Amniotic stem cell (primary cell): ENCODE measurements around the gene MRPL51.

Experiments used
- DNase-seq: peaks from one replicate; lab custom pipeline; 2025; lab: John Stamatoyannopoulos, UW

MRPL51 gene

DNA sequence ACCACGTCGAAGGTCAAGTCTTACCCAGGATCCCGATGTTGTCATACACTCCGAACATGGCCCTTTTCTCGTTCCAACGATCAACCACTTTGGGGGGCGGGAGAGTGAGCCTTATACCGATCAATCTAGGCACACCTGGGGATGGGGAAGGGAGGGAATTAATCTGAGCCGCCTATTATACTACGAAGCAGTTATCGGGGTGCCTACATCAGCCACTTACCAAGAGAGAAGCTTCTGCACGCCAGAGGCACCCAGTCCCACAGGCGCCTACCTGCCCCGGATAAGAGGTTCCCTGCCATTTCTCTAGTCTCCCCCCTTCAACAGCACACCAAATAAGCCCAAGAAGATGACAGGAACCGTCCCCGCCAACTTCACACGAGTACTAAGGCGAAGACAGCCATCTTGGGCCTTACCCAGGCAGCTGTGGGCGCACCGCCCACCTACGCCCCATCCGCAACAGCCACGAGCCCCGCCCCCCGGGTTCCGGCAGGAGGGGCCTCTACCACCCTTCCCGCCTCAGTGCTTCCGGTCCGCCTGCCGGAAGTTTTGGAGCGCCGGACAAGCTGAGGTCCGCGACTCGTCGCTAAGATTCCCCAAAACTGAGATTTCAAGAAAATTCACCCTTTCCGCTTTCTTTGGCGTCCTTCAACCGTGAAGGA, at the start of gene MRPL51:
Gene MRPL51, minus strand, starts transcription at position 425 of the 659 bp plus-strand sequence. Its CDS starts 126 bp downstream, at position 299.
- DNase-seq: peak; percentile 96

DNA sequence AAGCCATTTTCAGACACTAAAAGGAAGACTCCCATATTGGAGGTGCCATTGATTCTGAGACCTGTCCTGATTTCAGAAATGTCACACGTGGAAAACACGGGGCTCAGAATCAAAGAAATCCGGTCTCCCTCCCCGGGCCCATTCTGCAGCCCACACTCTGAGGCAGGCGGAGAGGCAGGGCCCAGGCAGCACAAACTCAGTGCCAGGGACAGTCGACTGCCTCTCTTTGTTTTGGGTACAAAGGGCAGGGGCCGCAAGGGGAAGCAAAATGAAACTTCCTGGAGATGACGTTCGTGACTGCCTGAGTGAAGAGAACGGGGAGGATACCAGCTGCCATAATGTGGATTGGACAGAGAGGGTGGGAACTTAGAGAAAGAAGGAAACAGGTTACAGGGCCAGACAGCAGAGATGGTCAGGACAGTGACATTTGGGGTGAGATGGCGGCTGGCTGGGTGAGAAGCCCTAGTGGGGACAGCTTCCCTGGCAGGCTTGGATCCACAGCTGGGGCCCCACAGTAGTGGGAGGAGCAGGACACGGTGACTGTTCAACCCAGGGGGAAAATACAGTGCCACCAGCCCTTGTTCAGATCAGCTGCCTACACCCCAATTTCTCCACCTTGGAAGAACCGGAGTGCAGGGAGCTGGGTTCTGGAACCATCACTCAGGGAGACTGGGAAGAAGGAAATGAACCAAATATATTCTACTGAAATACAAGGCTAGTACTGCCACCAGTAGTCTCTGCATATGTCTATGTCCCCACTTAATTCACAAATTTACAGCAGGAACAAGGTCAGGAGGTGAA, 49.3 kb upstream of the MRPL51 start:
- no peak for DNase-seq

DNA sequence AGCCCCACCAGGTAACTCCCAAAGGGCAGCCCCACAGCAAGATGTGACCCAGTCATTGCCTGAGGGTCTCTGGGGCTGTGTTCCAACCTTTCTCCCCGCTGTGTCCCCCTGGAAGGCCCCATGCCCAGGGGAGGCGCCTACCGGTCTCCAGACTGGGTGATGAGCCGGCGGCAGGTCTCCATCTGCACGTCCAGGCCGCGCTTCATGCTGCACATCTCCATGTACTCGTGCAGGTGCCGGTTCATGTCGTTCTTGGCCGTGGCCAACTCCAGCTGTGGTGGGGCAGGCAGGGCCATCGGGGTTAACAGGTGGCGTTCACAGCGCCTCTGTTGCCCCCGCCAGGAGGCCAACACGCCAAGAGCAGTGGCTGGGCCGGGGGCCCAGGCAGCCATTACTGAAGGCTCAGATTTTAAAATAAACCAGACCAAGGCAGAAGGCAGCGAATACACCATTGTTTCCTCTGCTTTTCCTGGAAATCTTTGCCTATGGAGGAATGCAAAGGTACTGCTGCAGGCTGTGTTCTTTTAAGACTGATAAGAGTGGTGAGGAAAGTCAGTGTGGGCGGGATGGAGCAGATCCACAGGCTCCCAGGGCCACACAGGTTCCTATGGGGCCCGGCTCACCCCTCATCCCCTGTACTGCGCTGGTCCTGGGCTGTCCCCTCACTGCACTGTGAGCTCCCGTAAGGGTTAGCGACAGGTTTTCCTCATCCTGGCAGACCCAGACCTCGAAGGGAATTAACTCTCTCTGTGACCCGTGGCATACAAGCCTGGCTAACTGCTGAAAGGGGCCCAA, 48.5 kb upstream of the MRPL51 start:
- DNase-seq: no peak

DNA sequence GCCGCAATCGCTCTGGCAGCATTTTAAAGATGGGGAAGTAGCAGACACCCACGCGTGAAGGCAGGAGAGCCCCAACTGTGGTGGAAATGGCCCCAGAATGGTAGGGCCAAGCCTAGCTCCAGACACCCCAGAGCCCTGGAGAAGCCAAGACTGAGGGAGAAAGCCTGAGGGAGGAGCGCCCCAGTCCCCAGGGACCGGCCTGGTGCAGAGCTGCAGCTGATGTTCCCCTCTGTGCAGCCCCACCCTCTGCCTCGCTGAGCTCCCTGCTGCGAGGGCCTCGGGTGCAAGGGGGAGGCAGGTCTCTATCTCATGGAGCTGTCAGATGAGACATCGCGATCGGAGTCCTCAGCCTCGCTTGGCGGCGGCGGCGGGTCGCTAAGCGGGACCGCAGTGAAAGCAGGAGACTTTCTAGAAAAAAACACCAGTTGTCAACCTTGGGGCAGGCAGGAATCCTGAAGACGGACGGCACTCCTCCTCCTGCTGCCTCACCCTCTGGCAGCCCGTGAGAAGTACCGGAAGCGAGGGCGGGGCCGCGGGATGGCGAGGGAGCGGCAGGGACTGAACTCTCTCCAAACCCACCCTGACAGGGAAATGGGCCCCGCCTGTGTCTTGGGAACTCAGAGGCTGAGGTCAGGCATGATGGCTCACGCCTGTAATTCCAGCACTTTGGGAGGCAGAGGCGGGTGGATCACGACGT, 47.3 kb upstream of the MRPL51 start:
- peak; percentile 89 for DNase-seq

DNA sequence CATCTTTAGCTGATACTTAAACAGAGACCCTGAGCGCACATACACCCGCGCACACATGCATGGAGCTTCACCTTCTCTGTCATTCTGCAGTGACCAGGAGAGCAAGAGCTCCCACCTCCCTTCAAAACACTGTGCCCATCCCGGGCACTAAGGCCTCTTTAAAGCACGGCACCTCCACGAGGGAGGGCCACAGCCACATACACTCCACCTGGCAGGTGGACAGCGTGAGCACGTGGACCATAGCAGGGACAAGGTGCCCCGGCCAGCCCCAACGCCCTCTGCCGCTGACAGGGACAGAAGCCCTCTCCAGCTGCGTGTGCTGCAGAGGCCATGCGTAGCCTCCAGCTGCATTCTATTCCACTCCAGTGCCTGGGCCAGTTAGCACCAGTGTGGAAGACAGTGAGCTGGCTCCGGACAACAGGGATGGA, 46.7 kb upstream of the MRPL51 start:
- DNase-seq: no peak

DNA sequence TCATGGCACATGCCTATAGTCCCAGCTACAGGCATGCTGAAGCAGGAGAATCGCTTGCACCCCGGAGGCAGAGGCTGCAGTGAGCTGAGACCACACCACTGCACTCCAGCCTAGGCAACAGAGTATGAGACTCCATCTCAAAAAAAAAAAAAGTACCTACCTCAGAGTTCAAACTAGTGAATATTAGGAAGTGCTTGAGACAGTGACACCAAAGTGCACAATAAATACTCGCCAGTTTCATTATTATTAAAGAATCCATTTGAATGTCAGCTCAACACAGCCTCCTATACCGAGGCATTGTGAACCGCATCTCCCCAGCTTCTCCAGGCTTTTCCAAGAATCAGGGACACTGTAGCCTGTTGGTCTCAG, 46.2 kb upstream of the MRPL51 start:
- no peak for DNase-seq

DNA sequence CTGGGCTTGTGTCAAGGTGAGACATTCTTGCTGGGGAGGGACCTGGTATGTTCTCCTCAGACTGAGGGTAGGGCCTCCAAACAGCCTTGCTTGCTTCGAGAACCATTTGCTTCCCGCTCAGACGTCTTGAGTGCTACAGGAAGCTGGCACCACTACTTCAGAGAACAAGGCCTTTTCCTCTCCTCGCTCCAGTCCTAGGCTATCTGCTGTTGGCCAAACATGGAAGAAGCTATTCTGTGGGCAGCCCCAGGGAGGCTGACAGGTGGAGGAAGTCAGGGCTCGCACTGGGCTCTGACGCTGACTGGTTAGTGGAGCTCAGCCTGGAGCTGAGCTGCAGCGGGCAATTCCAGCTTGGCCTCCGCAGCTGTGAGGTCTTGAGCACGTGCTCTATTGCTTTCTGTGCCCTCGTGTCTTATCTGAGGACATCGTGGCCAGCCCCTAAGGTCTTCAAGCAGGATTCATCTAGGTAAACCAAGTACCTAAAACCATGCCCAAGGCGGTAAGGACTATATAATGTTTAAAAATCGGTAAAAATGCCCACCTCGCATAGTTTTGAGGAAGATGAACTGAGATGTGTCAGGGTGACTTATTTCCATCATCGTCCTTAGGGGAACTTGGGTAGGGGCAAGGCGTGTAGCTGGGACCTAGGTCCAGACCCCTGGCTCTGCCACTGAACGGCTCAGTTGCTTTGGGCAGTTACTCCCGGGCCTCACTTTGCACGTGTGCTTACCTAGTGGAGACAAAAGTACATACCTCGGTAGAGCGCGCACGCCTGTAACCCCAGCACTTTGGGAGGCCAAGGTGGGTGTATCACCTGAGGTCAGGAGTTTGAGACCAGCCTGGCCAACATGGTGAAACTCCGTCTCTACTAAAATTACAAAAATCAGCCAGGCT, 45.6 kb upstream of the MRPL51 start:
- DNase-seq: no peak

DNA sequence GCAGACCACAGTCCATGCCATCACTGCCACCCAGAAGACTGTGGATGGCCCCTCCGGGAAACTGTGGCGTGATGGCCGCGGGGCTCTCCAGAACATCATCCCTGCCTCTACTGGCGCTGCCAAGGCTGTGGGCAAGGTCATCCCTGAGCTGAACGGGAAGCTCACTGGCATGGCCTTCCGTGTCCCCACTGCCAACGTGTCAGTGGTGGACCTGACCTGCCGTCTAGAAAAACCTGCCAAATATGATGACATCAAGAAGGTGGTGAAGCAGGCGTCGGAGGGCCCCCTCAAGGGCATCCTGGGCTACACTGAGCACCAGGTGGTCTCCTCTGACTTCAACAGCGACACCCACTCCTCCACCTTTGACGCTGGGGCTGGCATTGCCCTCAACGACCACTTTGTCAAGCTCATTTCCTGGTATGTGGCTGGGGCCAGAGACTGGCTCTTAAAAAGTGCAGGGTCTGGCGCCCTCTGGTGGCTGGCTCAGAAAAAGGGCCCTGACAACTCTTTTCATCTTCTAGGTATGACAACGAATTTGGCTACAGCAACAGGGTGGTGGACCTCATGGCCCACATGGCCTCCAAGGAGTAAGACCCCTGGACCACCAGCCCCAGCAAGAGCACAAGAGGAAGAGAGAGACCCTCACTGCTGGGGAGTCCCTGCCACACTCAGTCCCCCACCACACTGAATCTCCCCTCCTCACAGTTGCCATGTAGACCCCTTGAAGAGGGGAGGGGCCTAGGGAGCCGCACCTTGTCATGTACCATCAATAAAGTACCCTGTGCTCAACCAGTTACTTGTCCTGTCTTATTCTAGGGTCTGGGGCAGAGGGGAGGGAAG, 44.7 kb upstream of the MRPL51 start:
- DNase-seq: peak; percentile 47

DNA sequence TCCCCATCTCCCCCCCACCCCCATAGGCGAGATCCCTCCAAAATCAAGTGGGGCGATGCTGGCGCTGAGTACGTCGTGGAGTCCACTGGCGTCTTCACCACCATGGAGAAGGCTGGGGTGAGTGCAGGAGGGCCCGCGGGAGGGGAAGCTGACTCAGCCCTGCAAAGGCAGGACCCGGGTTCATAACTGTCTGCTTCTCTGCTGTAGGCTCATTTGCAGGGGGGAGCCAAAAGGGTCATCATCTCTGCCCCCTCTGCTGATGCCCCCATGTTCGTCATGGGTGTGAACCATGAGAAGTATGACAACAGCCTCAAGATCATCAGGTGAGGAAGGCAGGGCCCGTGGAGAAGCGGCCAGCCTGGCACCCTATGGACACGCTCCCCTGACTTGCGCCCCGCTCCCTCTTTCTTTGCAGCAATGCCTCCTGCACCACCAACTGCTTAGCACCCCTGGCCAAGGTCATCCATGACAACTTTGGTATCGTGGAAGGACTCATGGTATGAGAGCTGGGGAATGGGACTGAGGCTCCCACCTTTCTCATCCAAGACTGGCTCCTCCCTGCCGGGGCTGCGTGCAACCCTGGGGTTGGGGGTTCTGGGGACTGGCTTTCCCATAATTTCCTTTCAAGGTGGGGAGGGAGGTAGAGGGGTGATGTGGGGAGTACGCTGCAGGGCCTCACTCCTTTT, 44.0 kb upstream of the MRPL51 start:
- no peak for DNase-seq

DNA sequence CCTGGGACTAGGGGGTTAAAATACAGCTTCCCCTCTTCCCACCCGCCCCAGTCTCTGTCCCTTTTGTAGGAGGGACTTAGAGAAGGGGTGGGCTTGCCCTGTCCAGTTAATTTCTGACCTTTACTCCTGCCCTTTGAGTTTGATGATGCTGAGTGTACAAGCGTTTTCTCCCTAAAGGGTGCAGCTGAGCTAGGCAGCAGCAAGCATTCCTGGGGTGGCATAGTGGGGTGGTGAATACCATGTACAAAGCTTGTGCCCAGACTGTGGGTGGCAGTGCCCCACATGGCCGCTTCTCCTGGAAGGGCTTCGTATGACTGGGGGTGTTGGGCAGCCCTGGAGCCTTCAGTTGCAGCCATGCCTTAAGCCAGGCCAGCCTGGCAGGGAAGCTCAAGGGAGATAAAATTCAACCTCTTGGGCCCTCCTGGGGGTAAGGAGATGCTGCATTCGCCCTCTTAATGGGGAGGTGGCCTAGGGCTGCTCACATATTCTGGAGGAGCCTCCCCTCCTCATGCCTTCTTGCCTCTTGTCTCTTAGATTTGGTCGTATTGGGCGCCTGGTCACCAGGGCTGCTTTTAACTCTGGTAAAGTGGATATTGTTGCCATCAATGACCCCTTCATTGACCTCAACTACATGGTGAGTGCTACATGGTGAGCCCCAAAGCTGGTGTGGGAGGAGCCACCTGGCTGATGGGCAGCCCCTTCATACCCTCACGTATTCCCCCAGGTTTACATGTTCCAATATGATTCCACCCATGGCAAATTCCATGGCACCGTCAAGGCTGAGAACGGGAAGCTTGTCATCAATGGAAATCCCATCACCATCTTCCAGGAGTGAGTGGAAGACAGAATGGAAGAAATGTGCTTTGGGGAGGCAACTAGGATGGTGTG, 43.1 kb upstream of the MRPL51 start:
- DNase-seq: no peak

DNA sequence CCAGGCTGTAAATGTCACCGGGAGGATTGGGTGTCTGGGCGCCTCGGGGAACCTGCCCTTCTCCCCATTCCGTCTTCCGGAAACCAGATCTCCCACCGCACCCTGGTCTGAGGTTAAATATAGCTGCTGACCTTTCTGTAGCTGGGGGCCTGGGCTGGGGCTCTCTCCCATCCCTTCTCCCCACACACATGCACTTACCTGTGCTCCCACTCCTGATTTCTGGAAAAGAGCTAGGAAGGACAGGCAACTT, 42.6 kb upstream of the MRPL51 start:
- no peak for DNase-seq

DNA sequence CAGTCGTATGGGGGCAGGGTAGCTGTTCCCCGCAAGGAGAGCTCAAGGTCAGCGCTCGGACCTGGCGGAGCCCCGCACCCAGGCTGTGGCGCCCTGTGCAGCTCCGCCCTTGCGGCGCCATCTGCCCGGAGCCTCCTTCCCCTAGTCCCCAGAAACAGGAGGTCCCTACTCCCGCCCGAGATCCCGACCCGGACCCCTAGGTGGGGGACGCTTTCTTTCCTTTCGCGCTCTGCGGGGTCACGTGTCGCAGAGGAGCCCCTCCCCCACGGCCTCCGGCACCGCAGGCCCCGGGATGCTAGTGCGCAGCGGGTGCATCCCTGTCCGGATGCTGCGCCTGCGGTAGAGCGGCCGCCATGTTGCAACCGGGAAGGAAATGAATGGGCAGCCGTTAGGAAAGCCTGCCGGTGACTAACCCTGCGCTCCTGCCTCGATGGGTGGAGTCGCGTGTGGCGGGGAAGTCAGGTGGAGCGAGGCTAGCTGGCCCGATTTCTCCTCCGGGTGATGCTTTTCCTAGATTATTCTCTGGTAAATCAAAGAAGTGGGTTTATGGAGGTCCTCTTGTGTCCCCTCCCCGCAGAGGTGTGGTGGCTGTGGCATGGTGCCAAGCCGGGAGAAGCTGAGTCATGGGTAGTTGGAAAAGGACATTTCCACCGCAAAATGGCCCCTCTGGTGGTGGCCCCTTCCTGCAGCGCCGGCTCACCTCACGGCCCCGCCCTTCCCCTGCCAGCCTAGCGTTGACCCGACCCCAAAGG, 42.1 kb upstream of the MRPL51 start:
- peak; percentile 30 for DNase-seq

DNA sequence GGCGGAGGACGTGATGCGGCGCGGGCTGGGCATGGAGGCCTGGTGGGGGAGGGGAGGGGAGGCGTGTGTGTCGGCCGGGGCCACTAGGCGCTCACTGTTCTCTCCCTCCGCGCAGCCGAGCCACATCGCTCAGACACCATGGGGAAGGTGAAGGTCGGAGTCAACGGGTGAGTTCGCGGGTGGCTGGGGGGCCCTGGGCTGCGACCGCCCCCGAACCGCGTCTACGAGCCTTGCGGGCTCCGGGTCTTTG, 41.6 kb upstream of the MRPL51 start:
- DNase-seq: no peak

DNA sequence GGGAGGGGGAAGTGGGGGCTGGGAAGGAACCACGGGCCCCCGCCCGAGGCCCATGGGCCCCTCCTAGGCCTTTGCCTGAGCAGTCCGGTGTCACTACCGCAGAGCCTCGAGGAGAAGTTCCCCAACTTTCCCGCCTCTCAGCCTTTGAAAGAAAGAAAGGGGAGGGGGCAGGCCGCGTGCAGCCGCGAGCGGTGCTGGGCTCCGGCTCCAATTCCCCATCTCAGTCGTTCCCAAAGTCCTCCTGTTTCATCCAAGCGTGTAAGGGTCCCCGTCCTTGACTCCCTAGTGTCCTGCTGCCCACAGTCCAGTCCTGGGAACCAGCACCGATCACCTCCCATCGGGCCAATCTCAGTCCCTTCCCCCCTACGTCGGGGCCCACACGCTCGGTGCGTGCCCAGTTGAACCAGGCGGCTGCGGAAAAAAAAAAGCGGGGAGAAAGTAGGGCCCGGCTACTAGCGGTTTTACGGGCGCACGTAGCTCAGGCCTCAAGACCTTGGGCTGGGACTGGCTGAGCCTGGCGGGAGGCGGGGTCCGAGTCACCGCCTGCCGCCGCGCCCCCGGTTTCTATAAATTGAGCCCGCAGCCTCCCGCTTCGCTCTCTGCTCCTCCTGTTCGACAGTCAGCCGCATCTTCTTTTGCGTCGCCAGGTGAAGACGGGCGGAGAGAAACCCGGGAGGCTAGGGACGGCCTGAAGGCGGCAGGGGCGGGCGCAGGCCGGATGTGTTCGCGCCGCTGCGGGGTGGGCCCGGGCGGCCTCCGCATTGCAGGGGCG, 41.0 kb upstream of the MRPL51 start, which contains the start of gene GAPDH:
Gene GAPDH, plus strand, starts transcription at position 595 of the 772 bp plus-strand sequence. CDS start 316 bp downstream, outside the sequence.
- peak; percentile 94 for DNase-seq

DNA sequence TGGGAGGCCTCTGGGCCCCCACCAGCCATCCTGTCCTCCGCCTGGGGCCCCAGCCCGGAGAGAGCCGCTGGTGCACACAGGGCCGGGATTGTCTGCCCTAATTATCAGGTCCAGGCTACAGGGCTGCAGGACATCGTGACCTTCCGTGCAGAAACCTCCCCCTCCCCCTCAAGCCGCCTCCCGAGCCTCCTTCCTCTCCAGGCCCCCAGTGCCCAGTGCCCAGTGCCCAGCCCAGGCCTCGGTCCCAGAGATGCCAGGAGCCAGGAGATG, 40.5 kb upstream of the MRPL51 start:
- peak; percentile 58 for DNase-seq

DNA sequence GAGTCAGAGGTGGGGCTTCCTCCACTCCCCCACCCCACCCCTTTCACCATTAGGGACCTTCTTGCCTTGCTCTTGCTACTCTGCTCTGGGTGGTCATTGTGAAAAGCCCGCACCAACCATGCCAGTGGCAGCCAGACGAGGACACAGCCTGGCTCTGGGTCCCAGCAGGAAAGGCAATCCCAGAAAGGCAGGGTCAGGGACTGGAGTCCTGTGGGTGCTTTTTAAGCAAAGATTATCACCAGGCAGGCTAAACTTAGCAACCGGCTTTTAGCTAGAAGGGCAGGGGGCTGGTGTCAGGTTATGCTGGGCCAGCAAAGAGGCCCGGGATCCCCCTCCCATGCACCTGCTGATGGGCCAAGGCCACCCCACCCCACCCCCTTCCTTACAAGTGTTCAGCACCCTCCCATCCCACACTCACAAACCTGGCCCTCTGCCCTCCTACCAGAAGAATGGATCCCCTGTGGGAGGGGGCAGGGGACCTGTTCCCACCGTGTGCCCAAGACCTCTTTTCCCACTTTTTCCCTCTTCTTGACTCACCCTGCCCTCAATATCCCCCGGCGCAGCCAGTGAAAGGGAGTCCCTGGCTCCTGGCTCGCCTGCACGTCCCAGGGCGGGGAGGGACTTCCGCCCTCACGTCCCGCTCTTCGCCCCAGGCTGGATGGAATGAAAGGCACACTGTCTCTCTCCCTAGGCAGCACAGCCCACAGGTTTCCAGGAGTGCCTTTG, 40.0 kb upstream of the MRPL51 start:
- peak; percentile 78 for DNase-seq
